Measurements from ENCODE around the gene DLK1.
A peak's percentile ranks its signal among the peaks of the same experiment; 100 is the strongest.

DLK1 gene

GRCh38 chr14:100727086-100727872 is 587 bp downstream of the DLK1 start:
- H3K27me3 ChIP-seq (ENCODE audit: control insufficient read depth, insufficient read depth, low read length), result peaks cover 78% of the 10 kb centered on the region
- no peaks in the 10 kb centered on the region for H3K9me3 ChIP-seq (ENCODE audit: control insufficient read depth, insufficient read depth, low read length)
- H3K9ac ChIP-seq (ENCODE audit: low read depth, low read length), result no peak overlapping the region
- H3K36me3 ChIP-seq (ENCODE audit: control insufficient read depth, insufficient read depth, low read length), result no peaks in the 10 kb centered on the region
- peak overlapping the region; percentile 59 for H3K4me3 ChIP-seq (ENCODE audit: low read depth, low read length)
- H3K27ac ChIP-seq (ENCODE audit: low read depth, low read length), result no peak overlapping the region
- peaks cover 12% of the 10 kb centered on the region; the same call in 1 of the 2 replicates for H3K4me1 ChIP-seq (ENCODE audit: control insufficient read depth, insufficient read depth, low read length)

DNA sequence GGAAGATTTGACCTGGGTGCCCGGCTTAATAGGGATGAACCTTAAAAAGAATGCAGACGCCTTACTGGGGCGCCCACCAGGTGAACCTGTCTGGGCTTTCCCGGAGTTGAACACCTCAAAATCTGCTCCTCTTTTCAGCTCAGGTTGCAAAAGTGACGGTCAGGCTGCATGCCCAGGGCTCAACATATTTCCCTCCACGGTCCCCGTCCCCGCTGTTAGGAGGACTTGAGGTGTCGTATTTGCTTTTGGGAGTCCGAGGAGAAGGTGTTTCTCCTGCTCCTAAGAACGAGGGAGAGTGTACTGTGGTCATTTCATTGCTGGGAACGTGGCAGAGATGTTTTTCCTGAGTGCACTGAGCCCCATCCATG is 1.2 kb downstream of the DLK1 start:
- Histone ChIP-seq H3K9ac (ENCODE audit: low read depth, low read length) (no peak overlapping the region), H3K36me3 (ENCODE audit: control insufficient read depth, insufficient read depth, low read length) (no peaks in the 10 kb centered on the region), H3K9me3 (ENCODE audit: control insufficient read depth, insufficient read depth, low read length) (no peaks in the 10 kb centered on the region), H3K4me1 (ENCODE audit: control insufficient read depth, insufficient read depth, low read length) (peaks cover 12% of the 10 kb centered on the region; the same call in 1 of the 2 replicates), H3K27ac (ENCODE audit: low read depth, low read length) (no peak overlapping the region), H3K27me3 (ENCODE audit: control insufficient read depth, insufficient read depth, low read length) (peaks cover 72% of the 10 kb centered on the region), H3K4me3 (ENCODE audit: low read depth, low read length) (0 out of 2 replicates have a peak overlapping the region, but pooled peaks have one; percentile 59)

DNA sequence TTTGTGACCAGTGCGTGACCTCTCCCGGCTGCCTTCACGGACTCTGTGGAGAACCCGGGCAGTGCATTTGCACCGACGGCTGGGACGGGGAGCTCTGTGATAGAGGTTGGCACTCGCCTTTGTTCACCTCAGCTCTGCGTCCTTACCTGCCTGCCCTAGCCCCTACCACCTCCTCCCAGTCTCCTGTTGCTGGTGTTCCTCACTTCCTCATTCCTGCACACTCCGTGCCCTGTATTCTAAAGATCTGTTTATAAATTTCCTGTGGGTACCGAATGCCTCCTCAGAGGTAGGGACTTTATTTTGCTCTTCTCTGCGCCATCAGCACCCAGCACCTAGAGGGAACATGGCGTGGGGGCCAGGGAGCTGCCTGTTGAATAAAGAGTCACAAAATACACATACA is 2.3 kb downstream of the DLK1 start:
- Histone ChIP-seq H3K27ac (ENCODE audit: low read depth, low read length) (no peak overlapping the region), H3K4me3 (ENCODE audit: low read depth, low read length) (no peak overlapping the region)

GRCh38 chr14:100729982-100730381 is 3.3 kb downstream of the DLK1 start:
- Histone ChIP-seq H3K27me3 (ENCODE audit: control insufficient read depth, insufficient read depth, low read length) (peaks cover 53% of the 10 kb centered on the region), H3K9ac (ENCODE audit: low read depth, low read length) (no peak overlapping the region), H3K4me1 (ENCODE audit: control insufficient read depth, insufficient read depth, low read length) (peaks cover 16% of the 10 kb centered on the region; the same call in 1 of the 2 replicates), H3K36me3 (ENCODE audit: control insufficient read depth, insufficient read depth, low read length) (no peaks in the 10 kb centered on the region), H3K27ac (ENCODE audit: low read depth, low read length) (no peak overlapping the region), H3K9me3 (ENCODE audit: control insufficient read depth, insufficient read depth, low read length) (no peaks in the 10 kb centered on the region), H3K4me3 (ENCODE audit: low read depth, low read length) (no peak overlapping the region)

More for the DNA sequence above, 2.3 kb downstream of the DLK1 start:
- H3K9ac ChIP-seq (ENCODE audit: low read depth, low read length), result no peak overlapping the region
- peaks cover 16% of the 10 kb centered on the region; the same call in 1 of the 2 replicates for H3K4me1 ChIP-seq (ENCODE audit: control insufficient read depth, insufficient read depth, low read length)
- peaks cover 61% of the 10 kb centered on the region for H3K27me3 ChIP-seq (ENCODE audit: control insufficient read depth, insufficient read depth, low read length)
- H3K36me3 ChIP-seq (ENCODE audit: control insufficient read depth, insufficient read depth, low read length), result no peaks in the 10 kb centered on the region
- H3K9me3 ChIP-seq (ENCODE audit: control insufficient read depth, insufficient read depth, low read length), result no peaks in the 10 kb centered on the region

DNA sequence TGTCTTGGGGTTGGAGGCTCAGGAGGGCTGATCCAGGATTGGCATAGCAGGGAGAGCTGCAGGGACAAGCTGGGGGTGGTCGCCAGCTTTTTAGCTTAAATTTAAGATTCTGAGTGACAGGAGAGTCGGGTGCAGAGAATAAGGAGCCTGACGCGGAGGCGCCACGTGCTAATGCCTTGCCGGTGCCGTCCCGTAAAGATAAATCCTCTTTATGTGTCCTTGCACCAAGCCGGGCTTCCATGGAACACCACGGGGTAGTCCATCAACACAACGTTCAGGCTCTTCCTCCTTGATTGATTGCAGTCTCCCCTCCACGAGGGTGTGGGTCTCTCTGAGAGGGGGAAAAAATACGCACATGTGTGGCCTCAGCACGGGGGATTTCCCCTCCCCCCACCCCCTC is 3.9 kb downstream of the DLK1 start:
- Histone ChIP-seq H3K9ac (ENCODE audit: low read depth, low read length) (no peak overlapping the region), H3K4me3 (ENCODE audit: low read depth, low read length) (no peak overlapping the region), H3K36me3 (ENCODE audit: control insufficient read depth, insufficient read depth, low read length) (no peaks in the 10 kb centered on the region), H3K27ac (ENCODE audit: low read depth, low read length) (no peak overlapping the region), H3K9me3 (ENCODE audit: control insufficient read depth, insufficient read depth, low read length) (no peaks in the 10 kb centered on the region), H3K4me1 (ENCODE audit: control insufficient read depth, insufficient read depth, low read length) (peaks cover 16% of the 10 kb centered on the region; the same call in 1 of the 2 replicates), H3K27me3 (ENCODE audit: control insufficient read depth, insufficient read depth, low read length) (peaks cover 47% of the 10 kb centered on the region)

GRCh38 chr14:100731011-100731670 is 4.4 kb downstream of the DLK1 start:
- Histone ChIP-seq H3K36me3 (ENCODE audit: control insufficient read depth, insufficient read depth, low read length) (no peaks in the 10 kb centered on the region), H3K27me3 (ENCODE audit: control insufficient read depth, insufficient read depth, low read length) (peaks cover 42% of the 10 kb centered on the region), H3K4me1 (ENCODE audit: control insufficient read depth, insufficient read depth, low read length) (peaks cover 16% of the 10 kb centered on the region; the same call in 1 of the 2 replicates), H3K27ac (ENCODE audit: low read depth, low read length) (no peak overlapping the region), H3K9me3 (ENCODE audit: control insufficient read depth, insufficient read depth, low read length) (no peaks in the 10 kb centered on the region), H3K4me3 (ENCODE audit: low read depth, low read length) (no peak overlapping the region), H3K9ac (ENCODE audit: low read depth, low read length) (no peak overlapping the region)

DNA sequence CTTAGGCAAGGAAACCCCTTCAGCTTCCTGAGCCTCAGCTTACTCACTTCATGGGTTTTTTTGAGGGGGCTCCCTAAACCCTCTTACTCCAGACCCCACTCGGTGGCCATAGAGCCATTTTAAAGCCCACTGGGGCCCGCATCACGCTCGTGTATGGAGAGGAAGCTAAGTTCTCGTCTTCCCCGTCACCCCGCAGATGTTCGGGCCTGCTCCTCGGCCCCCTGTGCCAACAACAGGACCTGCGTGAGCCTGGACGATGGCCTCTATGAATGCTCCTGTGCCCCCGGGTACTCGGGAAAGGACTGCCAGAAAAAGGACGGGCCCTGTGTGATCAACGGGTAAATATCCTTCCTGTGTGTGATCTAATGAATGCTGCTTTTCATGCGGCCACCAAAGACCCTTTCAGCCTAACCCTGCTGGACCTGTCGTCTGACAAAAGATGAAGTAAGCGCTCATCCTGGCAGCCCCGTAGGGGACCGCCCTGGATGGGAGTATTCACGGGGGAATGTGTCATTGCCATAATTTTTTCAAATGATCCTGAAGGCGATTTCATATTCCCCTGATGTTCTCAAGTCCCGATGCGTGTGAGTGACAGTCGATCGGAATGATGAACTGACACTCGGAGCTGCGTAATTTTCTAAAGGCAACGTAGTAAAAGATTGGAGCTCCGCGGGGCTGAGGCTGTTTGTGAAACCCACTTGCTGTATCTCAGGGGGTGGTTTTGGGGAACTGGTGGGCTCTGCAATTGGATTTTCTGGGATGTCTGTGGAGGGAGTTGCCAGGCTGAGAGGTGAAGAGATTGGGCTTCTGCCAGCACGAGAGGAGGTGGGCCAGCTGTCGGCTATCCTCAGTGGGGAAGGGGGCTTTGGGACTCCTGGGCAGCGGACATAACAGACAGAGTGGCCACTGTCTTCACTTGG is 5.4 kb downstream of the DLK1 start:
- Histone ChIP-seq H3K9ac (ENCODE audit: low read depth, low read length) (no peak overlapping the region), H3K9me3 (ENCODE audit: control insufficient read depth, insufficient read depth, low read length) (no peaks in the 10 kb centered on the region), H3K4me1 (ENCODE audit: control insufficient read depth, insufficient read depth, low read length) (peaks cover 16% of the 10 kb centered on the region; the same call in 1 of the 2 replicates), H3K27ac (ENCODE audit: low read depth, low read length) (no peak overlapping the region), H3K4me3 (ENCODE audit: low read depth, low read length) (no peak overlapping the region), H3K27me3 (ENCODE audit: control insufficient read depth, insufficient read depth, low read length) (peaks cover 33% of the 10 kb centered on the region), H3K36me3 (ENCODE audit: control insufficient read depth, insufficient read depth, low read length) (no peaks in the 10 kb centered on the region)

GRCh38 chr14:100732766-100733100 is 6.0 kb downstream of the DLK1 start:
- Histone ChIP-seq H3K4me1 (ENCODE audit: control insufficient read depth, insufficient read depth, low read length) (peaks cover 12% of the 10 kb centered on the region; the same call in 1 of the 2 replicates), H3K4me3 (ENCODE audit: low read depth, low read length) (no peak overlapping the region), H3K27me3 (ENCODE audit: control insufficient read depth, insufficient read depth, low read length) (peaks cover 27% of the 10 kb centered on the region)

DNA sequence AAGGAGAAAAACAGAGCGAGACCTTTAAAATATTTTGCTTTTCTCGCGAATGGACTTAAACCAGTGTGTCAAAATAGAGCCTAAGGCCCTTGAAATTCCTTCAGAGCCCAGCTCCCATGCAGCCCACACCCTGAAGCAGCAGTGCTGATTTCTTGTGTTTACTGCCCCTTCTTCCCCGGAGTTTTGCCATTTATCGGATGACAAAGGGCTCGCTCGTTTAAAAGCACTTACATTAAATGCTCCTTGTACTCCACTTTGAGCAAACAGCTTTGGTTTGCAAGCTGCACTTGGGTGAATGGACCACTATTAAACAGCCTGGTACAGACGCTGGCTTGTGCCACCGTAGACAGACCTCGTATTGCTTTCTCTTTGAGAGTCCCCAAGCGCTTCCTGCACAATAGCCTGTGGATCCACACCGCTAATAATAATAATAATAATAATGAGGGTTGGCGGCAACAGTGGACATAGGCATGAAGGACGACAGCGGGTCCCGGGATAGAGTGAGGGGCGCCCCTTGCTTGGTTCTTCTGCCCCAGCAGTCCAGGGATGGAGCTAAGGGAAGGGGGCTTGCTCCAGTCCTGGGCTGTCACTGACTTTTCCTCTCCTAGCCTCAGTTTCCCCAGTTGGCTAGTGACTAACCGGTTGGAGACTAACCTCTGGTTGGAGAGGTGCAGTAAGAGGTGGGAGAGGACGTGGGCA is 6.6 kb downstream of the DLK1 start:
- Histone ChIP-seq H3K27ac (ENCODE audit: low read depth, low read length) (no peak overlapping the region), H3K36me3 (ENCODE audit: control insufficient read depth, insufficient read depth, low read length) (no peaks in the 10 kb centered on the region), H3K27me3 (ENCODE audit: control insufficient read depth, insufficient read depth, low read length) (peaks cover 21% of the 10 kb centered on the region), H3K4me3 (ENCODE audit: low read depth, low read length) (no peak overlapping the region), H3K4me1 (ENCODE audit: control insufficient read depth, insufficient read depth, low read length) (peaks cover 8% of the 10 kb centered on the region; the same call in 1 of the 2 replicates), H3K9me3 (ENCODE audit: control insufficient read depth, insufficient read depth, low read length) (no peaks in the 10 kb centered on the region), H3K9ac (ENCODE audit: low read depth, low read length) (no peak overlapping the region)

More at GRCh38 chr14:100732766-100733100, 6.0 kb downstream of the DLK1 start:
- Histone ChIP-seq H3K9me3 (ENCODE audit: control insufficient read depth, insufficient read depth, low read length) (no peaks in the 10 kb centered on the region), H3K27ac (ENCODE audit: low read depth, low read length) (no peak overlapping the region), H3K36me3 (ENCODE audit: control insufficient read depth, insufficient read depth, low read length) (no peaks in the 10 kb centered on the region), H3K9ac (ENCODE audit: low read depth, low read length) (no peak overlapping the region)
